Endothelial cell (in vitro differentiated cells): ENCODE results near the gene ADGRG7. TPM values are rescaled to one million over a fixed set of nuclear protein-coding genes. Genes with fewer than 3 reads are reported as not detected.

Experiments
- DNase-seq: peaks from one replicate; pipeline ENCODE4 v3.0.0; 2021; ENCODE audit warnings: low spot score
- H3K27ac Mint-ChIP-seq: one replicate; pipeline ENCODE4 v1.8.0; 2021; ENCODE audit warnings: mixed read lengths, inconsistent platforms; ENCODE audit not compliant: unreplicated experiment
- H3K27me3 Mint-ChIP-seq: one replicate; pipeline ENCODE4 v1.8.0; 2021; ENCODE audit warnings: mild to moderate bottlenecking, moderate library complexity, mixed read lengths, inconsistent platforms; ENCODE audit not compliant: unreplicated experiment
- H3K36me3 Mint-ChIP-seq: one replicate; pipeline ENCODE4 v1.8.0; 2021; ENCODE audit warnings: mild to moderate bottlenecking, low read depth, mixed read lengths, inconsistent platforms; ENCODE audit not compliant: unreplicated experiment
- H3K4me1 Mint-ChIP-seq: one replicate; pipeline ENCODE4 v1.8.0; 2021; ENCODE audit warnings: mild to moderate bottlenecking, mixed read lengths, inconsistent platforms; ENCODE audit not compliant: unreplicated experiment
- H3K4me3 Mint-ChIP-seq: one replicate; pipeline ENCODE4 v1.8.0; 2021; ENCODE audit warnings: mild to moderate bottlenecking, mixed read lengths, inconsistent platforms; ENCODE audit not compliant: unreplicated experiment
- H3K9me3 Mint-ChIP-seq: one replicate; pipeline ENCODE4 v1.8.0; 2021; ENCODE audit warnings: mixed read lengths, inconsistent platforms; ENCODE audit not compliant: unreplicated experiment
- CTCF ChIP-seq: fragments of 200-600 bp; sonication (generic); IDR thresholded peaks from one replicate; pipeline ENCODE4 v1.5.0; 2021; ENCODE audit warnings: antibody characterized with exemption; ENCODE audit not compliant: unreplicated experiment
- total RNA-seq: library from RNA; stranded (reverse); fragmentation: NEBNext Ultra II Directional; extraction: Animal tissue kit (Norgen Biotek cat#: 25700); gene quantifications from one replicate; pipeline ENCODE4 v1.2.1, GENCODE V29; 2021; ENCODE audit not compliant: unreplicated experiment

ADGRG7 gene
- total RNA-seq, 1 donor from 2014 or later, result not detected

- H3K9me3 Mint-ChIP-seq, result no peaks in the 10 kb centered on the region
- no peak for DNase-seq
- H3K36me3 Mint-ChIP-seq, result peaks cover 4% of the 10 kb centered on the region
- no peak for TF ChIP-seq CTCF
- no peaks in the 10 kb centered on the region for H3K4me1 Mint-ChIP-seq
- H3K27me3 Mint-ChIP-seq, result no peaks in the 10 kb centered on the region
- no peak overlapping the region for H3K4me3 Mint-ChIP-seq
- H3K27ac Mint-ChIP-seq, result no peak overlapping the region
These were observed 134.1 kb downstream of the ADGRG7 start for GRCh38 chr3:100743535-100743934.

GRCh38 chr3:100744671-100745070, 135.3 kb downstream of the ADGRG7 start:
- H3K36me3 Mint-ChIP-seq, result peaks cover 9% of the 10 kb centered on the region
- no peak for TF ChIP-seq CTCF
- no peak overlapping the region for H3K27ac Mint-ChIP-seq
- DNase-seq, result no peak
- no peaks in the 10 kb centered on the region for H3K27me3 Mint-ChIP-seq
- H3K9me3 Mint-ChIP-seq, result no peaks in the 10 kb centered on the region
- H3K4me1 Mint-ChIP-seq, result no peaks in the 10 kb centered on the region
- H3K4me3 Mint-ChIP-seq, result no peak overlapping the region

Other genes starting within 250 kb of the ADGRG7 start
- gene TOMM70, start 208.5 kb upstream of the ADGRG7 start, total RNA-seq, result 29.1 TPM
- gene LNP1, start 208.1 kb upstream of the ADGRG7 start, total RNA-seq, result 0.67 TPM
- 7.6 TPM for gene TMEM45A, start 117.0 kb upstream of the ADGRG7 start, total RNA-seq
- gene TFG, start 99.9 kb downstream of the ADGRG7 start, total RNA-seq, result 74.7 TPM